HCT116 (cell line): ENCODE measurements around the gene FLNB. TPM values are rescaled to one million over a fixed set of nuclear protein-coding genes. Genes with fewer than 3 reads are reported as not detected.

ENCODE experiments used
- ATAC-seq: fragments of 200-7000 bp; cut with Tn5 transposase; 2 replicates; pipeline ENCODE4 v1.9.1; 2020; ENCODE audit warnings: mild to moderate bottlenecking, moderate library complexity
- BruUV-seq: library from RNA; stranded (reverse); fragments of 400-500 nt; replicated peaks from 2 replicates; lab custom pipeline; 2021; lab: Mats Ljungman, UMichigan
- CTCF ChIA-PET: fragments of 300-600 bp; sonication (Branson Sonifier 250); formaldehyde crosslinking; loops from one replicate; lab custom pipeline; 2021; ENCODE audit warnings: antibody characterized with exemption; lab: Charles Lee
- POLR2A ChIA-PET: fragments of 300-600, 350-600 bp; sonication (Branson Sonifier 250); formaldehyde crosslinking; loops from one replicate; lab custom pipeline; 2021; ENCODE audit warnings: antibody characterized with exemption; lab: Charles Lee
- RAD21 ChIA-PET, 2 experiments: fragments of 300-600 bp; sonication (Branson Sonifier 250); formaldehyde crosslinking; loops; one replicate each; lab custom pipeline; 2023; ENCODE audit warnings: low total read pairs in 2 of 2; ENCODE audit not compliant: uncharacterized antibody in 2 of 2, unreplicated experiment in 2 of 2, low non-redundant PET in 1 of 2; lab: Charles Lee
- DNase-seq: peaks from one replicate; pipeline ENCODE4 v3.0.0-alpha.2; 2010; ENCODE audit warnings: low read depth, low spot score
- H2AFZ ChIP-seq: fragments of 200-600 bp; shearing (Covaris generic), sonication (generic); 2 replicates; pipeline ENCODE4 v1.6.1; 2017; ENCODE audit warnings: low read depth, mixed run types, mixed read lengths, antibody characterized with exemption, low read length; ENCODE audit not compliant: poor library complexity, severe bottlenecking
- H3K27ac ChIP-seq: 2 replicates; pipeline ENCODE4 v1.5.1; 2012; ENCODE audit warnings: low read depth, low read length
- H3K27me3 ChIP-seq: fragments of 200-600 bp; sonication (generic); 2 replicates; pipeline ENCODE4 v1.6.1; 2016; ENCODE audit warnings: mixed run types, low read length, mixed read lengths; ENCODE audit not compliant: insufficient read depth
- H3K36me3 ChIP-seq, 2 experiments: fragments of 200-500 bp in 1 of 2; fragments of 200-600 bp in 1 of 2; sonication (Bioruptor generic) in 1 of 2; sonication (generic) in 1 of 2; 2 replicates each; pipeline versions ENCODE4 v1.5.1 to v1.6.1; 2014 to 2016; ENCODE audit warnings: low read length in 2 of 2, inconsistent platforms in 1 of 2, mixed read lengths in 1 of 2, mixed run types in 1 of 2; ENCODE audit not compliant: insufficient read depth in 2 of 2, control insufficient read depth in 1 of 2
- H3K4me1 ChIP-seq, 2 experiments: fragments of 200-600 bp in 1 of 2; sonication (generic) in 1 of 2; 2 replicates each; pipeline versions ENCODE4 v1.5.1 to v1.6.1; 2012 to 2017; ENCODE audit warnings: low read length in 2 of 2, inconsistent platforms in 1 of 2, mild to moderate bottlenecking in 1 of 2, mixed read lengths in 1 of 2, mixed run types in 1 of 2, moderate library complexity in 1 of 2; ENCODE audit not compliant: insufficient read depth in 2 of 2, control insufficient read depth in 1 of 2
- H3K4me2 ChIP-seq: fragments of 200-600 bp; sonication (generic); 2 replicates; pipeline ENCODE4 v1.6.1; 2017; ENCODE audit warnings: mixed run types, low read length, mixed read lengths
- H3K4me3 ChIP-seq, 2 experiments: fragments of 200-600 bp in 1 of 2; sonication (generic) in 1 of 2; replicated peaks in 1 of 2; 2 replicates each; pipeline ENCODE4 v1.5.1; 2011 to 2016; ENCODE audit warnings: low read length in 2 of 2, control low read depth in 1 of 2, low read depth in 1 of 2, mild to moderate bottlenecking in 1 of 2, mixed read lengths in 1 of 2, mixed run types in 1 of 2
- H3K79me2 ChIP-seq: fragments of 200-600 bp; sonication (generic); 2 replicates; pipeline ENCODE4 v1.6.1; 2017; ENCODE audit warnings: mild to moderate bottlenecking, mixed run types, low read length, moderate library complexity, mixed read lengths; ENCODE audit not compliant: insufficient read depth
- H3K9ac ChIP-seq: fragments of 200-600 bp; sonication (generic); 2 replicates; pipeline ENCODE4 v1.6.1; 2016; ENCODE audit warnings: low read length, mixed read lengths
- H3K9me2 ChIP-seq: fragments of 200-600 bp; sonication (generic), shearing (Covaris generic); 2 replicates; pipeline ENCODE4 v1.6.1; 2017; ENCODE audit warnings: mixed run types, mild to moderate bottlenecking, moderate library complexity; ENCODE audit not compliant: insufficient read depth
- H3K9me3 ChIP-seq, 2 experiments: fragments of 200-500 bp in 1 of 2; fragments of 200-600 bp in 1 of 2; sonication (Bioruptor generic) in 1 of 2; sonication (generic) in 1 of 2; 2 replicates each; pipeline ENCODE4 v1.6.1; 2014 to 2017; ENCODE audit warnings: low read length in 2 of 2, mixed read lengths in 2 of 2, inconsistent platforms in 1 of 2, low read depth in 1 of 2, mild to moderate bottlenecking in 1 of 2, mixed run types in 1 of 2, moderate library complexity in 1 of 2; ENCODE audit not compliant: control insufficient read depth in 1 of 2, insufficient read depth in 1 of 2
- H4K20me1 ChIP-seq: fragments of 200-600 bp; sonication (generic), shearing (Covaris generic); 2 replicates; pipeline ENCODE4 v1.6.1; 2017; ENCODE audit warnings: mixed run types, mild to moderate bottlenecking, moderate library complexity; ENCODE audit not compliant: insufficient read depth
- CBX3 ChIP-seq: IDR thresholded peaks from 2 replicates; pipeline ENCODE4 v1.6.1; 2012; ENCODE audit warnings: low read depth
- EGR1 ChIP-seq: IDR thresholded peaks from 2 replicates; pipeline ENCODE4 v1.6.1; 2012; ENCODE audit warnings: low read depth
- EZH2 ChIP-seq: fragments of 200-600 bp; sonication (generic); IDR thresholded peaks from 2 replicates; pipeline ENCODE4 v1.6.1; 2017; ENCODE audit warnings: antibody characterized with exemption, mixed run types
- FOSL1 ChIP-seq: IDR thresholded peaks from 2 replicates; pipeline ENCODE4 v1.6.1; 2012; ENCODE audit warnings: low read depth
- POLR2AphosphoS5 ChIP-seq: IDR thresholded peaks from 2 replicates; pipeline ENCODE4 v1.6.1; 2011; ENCODE audit warnings: mild to moderate bottlenecking, low read depth, low read length, moderate library complexity
- RAD21 ChIP-seq: IDR thresholded peaks from 2 replicates; pipeline ENCODE4 v1.6.1; 2012; ENCODE audit warnings: low read depth, mild to moderate bottlenecking
- TCF7L2 ChIP-seq: IDR thresholded peaks from 2 replicates; pipeline ENCODE4 v1.7.0; 2011; ENCODE audit warnings: borderline replicate concordance, inconsistent platforms; ENCODE audit not compliant: insufficient read depth, insufficient read length; ENCODE audit errors: extremely low read depth
- YY1 ChIP-seq: IDR thresholded peaks from 2 replicates; pipeline ENCODE4 v1.6.1; 2011; ENCODE audit warnings: low read length, low read depth, moderate library complexity, mild to moderate bottlenecking; ENCODE audit not compliant: insufficient replicate concordance; ENCODE audit errors: extremely low read depth
- ZBTB33 ChIP-seq: IDR thresholded peaks from 2 replicates; pipeline ENCODE4 v1.6.1; 2011; ENCODE audit warnings: mild to moderate bottlenecking, low read length, moderate library complexity; ENCODE audit not compliant: insufficient replicate concordance; ENCODE audit errors: extremely low read depth
- intact Hi-C: fragments of 100-400 bp; cut with micrococcal nuclease; formaldehyde crosslinking; loops from 2 replicates; pipeline ENCODE4 v1.10.0; 2022
- total RNA-seq: library from RNA; stranded (reverse); gene quantifications from one replicate; pipeline ENCODE4 v1.2.1, GENCODE V29; 2021; ENCODE audit not compliant: unreplicated experiment

The FLNB gene
- total RNA-seq, 1 experiment from 2014 or later: 116 TPM

DNA sequence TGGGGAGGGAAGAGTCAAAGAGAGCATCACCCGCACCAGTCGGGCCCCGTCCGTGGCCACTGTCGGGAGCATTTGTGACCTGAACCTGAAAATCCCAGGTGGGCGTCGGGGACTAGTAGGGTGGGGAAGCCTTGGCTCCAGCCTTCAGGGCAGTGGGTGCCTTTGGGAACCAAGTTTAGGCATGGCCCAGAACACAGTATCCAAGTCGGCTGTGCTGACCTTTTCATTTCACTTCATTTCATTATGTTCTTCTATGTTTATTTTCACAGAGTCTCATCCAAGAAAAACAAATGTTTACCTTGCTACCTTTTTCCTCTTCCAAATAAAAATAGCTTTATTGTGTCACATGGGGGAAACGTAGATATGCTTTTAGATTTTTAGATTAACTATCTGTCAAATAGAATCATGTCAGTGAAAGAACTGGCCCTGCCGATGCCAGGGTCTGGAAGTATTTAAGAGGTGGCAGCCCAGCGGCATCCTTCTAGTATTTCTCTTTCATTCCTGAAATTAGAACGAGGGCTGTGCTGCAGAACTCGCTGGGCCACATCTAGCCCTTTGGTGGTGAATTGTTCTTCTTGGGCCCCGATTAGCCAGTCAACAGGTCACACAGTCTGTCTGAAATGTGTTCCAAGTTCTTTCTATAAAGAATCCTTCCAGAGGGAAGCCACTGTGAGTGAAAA, 142.0 kb downstream of the FLNB start:
- Histone ChIP-seq H3K9me2 (no peaks in the 10 kb centered on the region), H2AFZ (no peak overlapping the region), H4K20me1 (no peaks in the 10 kb centered on the region), H3K4me3 (no peak overlapping the region), H3K79me2 (no peaks in the 10 kb centered on the region), H3K4me1 (no peaks in the 10 kb centered on the region), H3K27me3 (no peaks in the 10 kb centered on the region), H3K9me3 (no peaks in the 10 kb centered on the region), H3K9ac (no peak overlapping the region), H3K36me3 (peaks cover 26 to 47% of the 10 kb centered on the region in 2 experiments), H3K4me2 (no peak overlapping the region), H3K27ac (no peak overlapping the region)
- RAD21 ChIA-PET: no interaction called here
- intact Hi-C loops: no loop called here
- CTCF ChIA-PET: no interaction called here
- ATAC-seq (no peak), DNase-seq (no peak)
- POLR2A ChIA-PET: no interaction called here
- TF ChIP-seq FOSL1 (no peak), POLR2AphosphoS5 (no peak), YY1 (no peak), ZBTB33 (no peak), EGR1 (no peak), TCF7L2 (no peak), CBX3 (no peak), RAD21 (no peak), EZH2 (no peak)
- TF ChIP-seq, all 23 proteins: peak for 0
- no TSS peak for BruUV-seq
